Measurements from ENCODE around the gene CAMK2G. TPM values are rescaled to one million over a fixed set of nuclear protein-coding genes. Genes with fewer than 3 reads are reported as not detected.

The CAMK2G gene
- total RNA-seq, 4 donors from 2014 or later, result 48.6 to 67.5 (median 51.7) TPM

DNA sequence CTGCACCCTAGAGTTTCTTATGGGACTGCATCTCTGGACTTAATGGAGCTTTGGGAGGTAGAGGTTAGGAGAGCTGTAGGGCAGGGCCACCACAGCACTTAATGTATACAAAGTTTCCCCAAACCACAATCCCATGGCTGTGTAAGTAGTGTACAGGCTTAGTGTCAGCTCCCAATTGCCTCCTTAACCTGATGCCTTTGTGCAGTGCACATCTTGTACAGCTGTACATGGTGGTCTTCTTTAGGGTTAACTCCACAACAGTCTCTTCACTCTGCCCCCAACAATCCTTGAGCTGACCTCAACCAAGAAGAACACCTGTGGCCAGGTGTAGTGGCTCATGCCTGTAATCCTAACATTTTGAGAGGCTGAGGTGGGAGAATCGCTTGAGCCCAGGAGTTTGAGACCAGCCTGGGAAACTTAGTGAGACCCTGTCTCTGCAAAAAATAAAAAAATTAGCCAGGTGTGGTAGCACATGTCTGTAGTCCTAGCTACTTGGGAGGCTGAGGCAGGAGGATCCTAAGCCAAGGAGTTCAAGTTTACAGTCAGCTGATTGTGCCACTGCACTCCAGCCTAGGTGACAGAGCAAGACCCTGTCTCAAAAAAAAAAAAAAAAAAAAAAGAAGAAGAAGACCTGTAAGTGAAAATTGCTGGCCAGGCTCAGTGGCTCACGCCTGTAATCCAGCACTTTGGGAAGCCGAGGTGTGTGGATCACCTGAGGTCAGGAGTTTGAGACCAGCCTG lies 43.4 kb upstream of the CAMK2G start:
- Histone ChIP-seq H3K9me3 (peaks cover 0 to 3% (median 0%) of the 10 kb centered on the region in 3 donors), H3K27ac (peak overlapping the region; percentile 51 to 80 (median 74)), H3K4me1 (peaks cover 5 to 19% of the 10 kb centered on the region in 2 donors), H3K4me3 (no peak overlapping the region), H3K36me3 (no peaks in the 10 kb centered on the region), H3K27me3 (peaks cover 0 to 4% (median 0%) of the 10 kb centered on the region in 3 donors)
- no peak for ATAC-seq
- TF ChIP-seq POLR2A (IDR thresholded peaks at IDR 0.05), result no peak
- TF ChIP-seq, protein P1, sequence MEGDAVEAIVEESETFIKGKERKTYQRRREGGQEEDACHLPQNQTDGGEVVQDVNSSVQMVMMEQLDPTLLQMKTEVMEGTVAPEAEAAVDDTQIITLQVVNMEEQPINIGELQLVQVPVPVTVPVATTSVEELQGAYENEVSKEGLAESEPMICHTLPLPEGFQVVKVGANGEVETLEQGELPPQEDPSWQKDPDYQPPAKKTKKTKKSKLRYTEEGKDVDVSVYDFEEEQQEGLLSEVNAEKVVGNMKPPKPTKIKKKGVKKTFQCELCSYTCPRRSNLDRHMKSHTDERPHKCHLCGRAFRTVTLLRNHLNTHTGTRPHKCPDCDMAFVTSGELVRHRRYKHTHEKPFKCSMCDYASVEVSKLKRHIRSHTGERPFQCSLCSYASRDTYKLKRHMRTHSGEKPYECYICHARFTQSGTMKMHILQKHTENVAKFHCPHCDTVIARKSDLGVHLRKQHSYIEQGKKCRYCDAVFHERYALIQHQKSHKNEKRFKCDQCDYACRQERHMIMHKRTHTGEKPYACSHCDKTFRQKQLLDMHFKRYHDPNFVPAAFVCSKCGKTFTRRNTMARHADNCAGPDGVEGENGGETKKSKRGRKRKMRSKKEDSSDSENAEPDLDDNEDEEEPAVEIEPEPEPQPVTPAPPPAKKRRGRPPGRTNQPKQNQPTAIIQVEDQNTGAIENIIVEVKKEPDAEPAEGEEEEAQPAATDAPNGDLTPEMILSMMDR (IDR thresholded peaks at IDR 0.05 in 4 of 5, conservative IDR thresholded peaks at IDR 0.05 in 1 of 5), result no peak
- no peak for DNase-seq
- intact Hi-C loops (cut with DNase I; ENCODE audit: low total_unique reads) (no loop called here), in situ Hi-C loops (cut with MboI; ENCODE audit: low sequenced_read_pairs in 4 of 4) (no loop called here)

DNA sequence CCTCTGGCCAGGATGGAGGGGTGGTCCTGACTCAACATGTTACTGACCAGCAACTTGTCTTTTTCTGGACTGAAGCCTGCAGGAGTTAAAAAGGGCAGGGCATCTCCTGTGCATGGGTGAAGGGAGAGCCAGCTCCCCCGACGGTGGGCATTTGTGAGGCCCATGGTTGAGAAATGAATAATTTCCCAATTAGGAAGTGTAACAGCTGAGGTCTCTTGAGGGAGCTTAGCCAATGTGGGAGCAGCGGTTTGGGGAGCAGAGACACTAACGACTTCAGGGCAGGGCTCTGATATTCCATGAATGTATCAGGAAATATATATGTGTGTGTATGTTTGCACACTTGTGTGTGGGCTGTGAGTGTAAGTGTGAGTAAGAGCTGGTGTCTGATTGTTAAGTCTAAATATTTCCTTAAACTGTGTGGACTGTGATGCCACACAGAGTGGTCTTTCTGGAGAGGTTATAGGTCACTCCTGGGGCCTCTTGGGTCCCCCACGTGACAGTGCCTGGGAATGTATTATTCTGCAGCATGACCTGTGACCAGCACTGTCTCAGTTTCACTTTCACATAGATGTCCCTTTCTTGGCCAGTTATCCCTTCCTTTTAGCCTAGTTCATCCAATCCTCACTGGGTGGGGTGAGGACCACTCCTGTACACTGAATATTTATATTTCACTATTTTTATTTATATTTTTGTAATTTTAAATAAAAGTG lies 42.6 kb upstream of the CAMK2G start:
- no peaks in the 10 kb centered on the region for H3K36me3 ChIP-seq
- ATAC-seq, result peak in 1 of 2 donors; percentile 32
- TF ChIP-seq, protein P1 (IDR thresholded peaks at IDR 0.05 in 4 of 5, conservative IDR thresholded peaks at IDR 0.05 in 1 of 5), result no peak
- no peak for TF ChIP-seq POLR2A (IDR thresholded peaks at IDR 0.05)
- H3K27ac ChIP-seq, result peak overlapping the region; percentile 51 to 80 (median 74)
- no peak for DNase-seq
- intact Hi-C loops (cut with DNase I; ENCODE audit: low total_unique reads) (no loop called here), in situ Hi-C loops (cut with MboI; ENCODE audit: low sequenced_read_pairs in 4 of 4) (no loop called here)
- H3K4me1 ChIP-seq, result peaks cover 5 to 26% of the 10 kb centered on the region in 2 donors
- H3K4me3 ChIP-seq, result no peak overlapping the region
- peaks cover 0 to 3% (median 0%) of the 10 kb centered on the region in 3 donors for H3K9me3 ChIP-seq
- H3K27me3 ChIP-seq, result peaks cover 0 to 4% (median 0%) of the 10 kb centered on the region in 3 donors

DNA sequence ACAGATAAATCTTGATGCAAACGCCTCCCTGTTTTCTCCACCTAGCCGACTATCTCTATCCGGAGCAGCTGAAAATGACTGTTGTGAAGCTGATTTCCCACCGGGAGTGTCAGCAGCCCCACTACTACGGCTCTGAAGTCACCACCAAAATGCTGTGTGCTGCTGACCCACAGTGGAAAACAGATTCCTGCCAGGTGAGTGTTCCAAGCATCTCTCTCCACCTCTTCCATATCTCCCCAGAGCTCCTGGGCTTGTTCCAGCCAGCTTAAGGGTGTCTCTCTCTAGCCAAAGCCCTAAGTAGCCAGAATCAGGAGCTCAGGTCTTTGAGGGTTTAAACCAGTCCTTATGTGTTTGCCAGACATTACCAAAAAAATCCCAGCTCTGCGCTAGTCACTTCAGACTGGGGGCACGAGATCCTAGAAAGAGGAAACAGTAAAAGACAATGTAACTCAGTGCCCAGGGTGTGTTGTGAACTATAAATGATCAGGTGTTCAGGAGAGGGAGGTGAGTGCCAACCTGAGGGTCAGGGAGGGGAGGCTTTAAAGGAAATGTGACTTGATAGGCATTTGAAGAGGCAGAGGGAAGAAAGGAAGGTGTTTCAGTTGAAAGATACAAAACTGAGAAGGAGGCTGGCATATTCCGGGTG lies 41.0 kb upstream of the CAMK2G start:
- no peak for TF ChIP-seq POLR2A (IDR thresholded peaks at IDR 0.05)
- TF ChIP-seq, protein P1 (IDR thresholded peaks at IDR 0.05 in 4 of 5, conservative IDR thresholded peaks at IDR 0.05 in 1 of 5), result no peak
- peaks cover 0 to 3% (median 0%) of the 10 kb centered on the region in 3 donors for H3K9me3 ChIP-seq
- H3K4me3 ChIP-seq, result no peak overlapping the region
- in situ Hi-C loops (cut with MboI; ENCODE audit: low sequenced_read_pairs in 4 of 4), result no loop called here
- ATAC-seq, result no peak
- H3K36me3 ChIP-seq, result no peaks in the 10 kb centered on the region
- H3K27me3 ChIP-seq, result peaks cover 0 to 7% (median 0%) of the 10 kb centered on the region in 3 donors
- intact Hi-C loops (cut with DNase I; ENCODE audit: low total_unique reads), result no loop called here
- DNase-seq, result no peak
- peaks cover 16 to 31% of the 10 kb centered on the region in 2 donors for H3K4me1 ChIP-seq
- peak overlapping the region; percentile 51 to 80 (median 74) for H3K27ac ChIP-seq

DNA sequence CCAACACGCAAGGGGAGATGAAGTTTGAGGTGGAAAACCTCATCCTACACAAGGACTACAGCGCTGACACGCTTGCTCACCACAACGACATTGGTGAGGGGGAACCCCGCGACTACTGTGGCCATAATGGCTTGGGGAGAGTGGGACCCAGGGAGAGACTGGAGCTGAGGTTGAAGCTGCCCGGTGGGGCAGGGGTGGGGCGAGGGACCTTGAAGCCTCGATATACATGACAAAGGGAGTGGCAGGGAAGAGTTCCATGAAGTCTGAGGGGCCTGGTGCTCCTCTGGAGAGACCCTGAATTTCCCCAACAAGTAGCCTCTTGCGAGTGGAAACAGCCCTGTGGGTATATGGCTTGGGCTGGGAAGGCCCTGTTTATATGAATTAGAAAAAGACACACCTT lies 39.7 kb upstream of the CAMK2G start:
- peaks cover 0 to 3% (median 0%) of the 10 kb centered on the region in 3 donors for H3K9me3 ChIP-seq
- ATAC-seq (no peak), DNase-seq (no peak)
- H3K4me1 ChIP-seq, result peaks cover 22 to 39% of the 10 kb centered on the region in 2 donors
- peaks cover 0 to 7% (median 0%) of the 10 kb centered on the region in 3 donors for H3K27me3 ChIP-seq
- H3K27ac ChIP-seq, result peak overlapping the region; percentile 15 to 80 (median 74)
- no peak overlapping the region for H3K4me3 ChIP-seq
- no peak for TF ChIP-seq POLR2A (IDR thresholded peaks at IDR 0.05)
- intact Hi-C loops (cut with DNase I; ENCODE audit: low total_unique reads), result no loop called here
- in situ Hi-C loops (cut with MboI; ENCODE audit: low sequenced_read_pairs in 4 of 4), result no loop called here
- no peaks in the 10 kb centered on the region for H3K36me3 ChIP-seq
